Uterus (tissue), 4 donors: ENCODE data around the gene IFNAR2. TPM values are rescaled to one million over a fixed set of nuclear protein-coding genes. Genes with fewer than 3 reads are reported as not detected.
"Not testable (repeated sequence)": the region's sequence is repeated elsewhere in the genome, so short reads cannot be mapped to it uniquely, and the experiment has no call there.

Source experiments
- DNase-seq, 2 donors: peaks; one replicate each; pipeline ENCODE4 v3.0.0-alpha.2; 2019 to 2020
- H3K27ac ChIP-seq, 2 donors: fragments of 200-600 bp; sonication (generic); 1 replicate in 1 of 2; 2 replicates in 1 of 2; pipeline ENCODE4 v1.5.1; 2016 to 2018
- H3K27me3 ChIP-seq, 2 donors: fragments of 200-600 bp; sonication (generic); one replicate each; pipeline ENCODE4 v1.5.1; 2018 to 2019; ENCODE audit warnings: control low read depth in 1 of 2
- H3K36me3 ChIP-seq, 2 donors: fragments of 200-600 bp; sonication (generic); one replicate each; pipeline ENCODE4 v1.5.1; 2019; ENCODE audit warnings: control low read depth in 1 of 2
- H3K4me1 ChIP-seq, 2 donors: fragments of 200-600 bp; sonication (generic); one replicate each; pipeline ENCODE4 v1.5.1; 2018 to 2019; ENCODE audit warnings: control low read depth in 1 of 2
- H3K4me3 ChIP-seq, 2 donors: fragments of 200-600 bp; sonication (generic); 1 replicate in 1 of 2; 2 replicates in 1 of 2; pipeline ENCODE4 v1.5.1; 2018 to 2019; ENCODE audit warnings: mild to moderate bottlenecking in 1 of 2
- H3K9me3 ChIP-seq, 2 donors: fragments of 200-600 bp; sonication (generic); one replicate each; pipeline ENCODE4 v1.5.1; 2019; ENCODE audit warnings: control low read depth in 1 of 2
- CTCF ChIP-seq, 4 experiments: fragments of 200-600 bp in 2 of 4; fragments of 450-650 bp in 2 of 4; sonication (generic) in 2 of 4; IDR thresholded peaks; one replicate each; pipeline ENCODE4 v1.5.1; 2016 to 2019; ENCODE audit warnings: antibody characterized with exemption in 4 of 4, mild to moderate bottlenecking in 2 of 4, moderate library complexity in 1 of 4
- POLR2A ChIP-seq, 2 donors: fragments of 450-650 bp; IDR thresholded peaks; one replicate each; pipeline ENCODE4 v1.6.1; 2016; ENCODE audit warnings: antibody characterized with exemption in 2 of 2, mild to moderate bottlenecking in 1 of 2, moderate library complexity in 1 of 2
- intact Hi-C: fragments of 100-400 bp; cut with DNase I; formaldehyde crosslinking; loops from one replicate; pipeline ENCODE4 v1.15.1; 2023; ENCODE audit warnings: low total_unique reads
- total RNA-seq, 4 donors: library from RNA; depleted of rRNA in 3 of 4; stranded (reverse); fragments of >200 nt in 3 of 4; gene quantifications; one replicate each; pipeline versions ENCODE4 v1.1.0 to v1.2.4, GENCODE V29; 2014 to 2023
- donor health status: DM: yes; HTN: yes; CAD: no.

IFNAR2 gene
- total RNA-seq, 4 donors from 2014 or later = 2.4 to 38.4 (median 24.4) TPM

GRCh38 chr21:33238565-33239255 lies 9.0 kb downstream of the IFNAR2 start:
- Histone ChIP-seq H3K27ac (no peak overlapping the region), H3K27me3 (no peaks in the 10 kb centered on the region), H3K9me3 (no peaks in the 10 kb centered on the region), H3K36me3 (no peaks in the 10 kb centered on the region), H3K4me1 (no peaks in the 10 kb centered on the region), H3K4me3 (no peak overlapping the region)
- DNase-seq = no peak
- intact Hi-C loops = no loop called here
- TF ChIP-seq CTCF (IDR thresholded peaks at IDR 0.05) (no peak), POLR2A (IDR thresholded peaks at IDR 0.05) (no peak)

- H3K36me3 ChIP-seq, DNase-seq, H3K27ac ChIP-seq, H3K4me3 ChIP-seq, H3K9me3 ChIP-seq, H3K27me3 ChIP-seq, H3K4me1 ChIP-seq, intact Hi-C loops: not testable (repeated sequence)
Observed at GRCh38 chr21:33239559-33240127, 9.9 kb downstream of the IFNAR2 start.

GRCh38 chr21:33240404-33240803 lies 10.7 kb downstream of the IFNAR2 start:
- H3K9me3 ChIP-seq = no peaks in the 10 kb centered on the region
- H3K4me3 ChIP-seq = no peak overlapping the region
- no peaks in the 10 kb centered on the region for H3K36me3 ChIP-seq
- TF ChIP-seq CTCF (IDR thresholded peaks at IDR 0.05) (no peak), POLR2A (IDR thresholded peaks at IDR 0.05) (no peak)
- no peak for DNase-seq
- no peak overlapping the region for H3K27ac ChIP-seq
- no peaks in the 10 kb centered on the region for H3K27me3 ChIP-seq
- H3K4me1 ChIP-seq = no peaks in the 10 kb centered on the region
- intact Hi-C loops = no loop called here

- Histone ChIP-seq H3K36me3 (no peaks in the 10 kb centered on the region), H3K4me3 (no peak overlapping the region), H3K27ac (no peak overlapping the region), H3K9me3 (no peaks in the 10 kb centered on the region), H3K4me1 (no peaks in the 10 kb centered on the region), H3K27me3 (no peaks in the 10 kb centered on the region)
- intact Hi-C loops = no loop called here
- TF ChIP-seq POLR2A (IDR thresholded peaks at IDR 0.05) (no peak), CTCF (IDR thresholded peaks at IDR 0.05) (no peak)
- DNase-seq = no peak
Observed at GRCh38 chr21:33241846-33242245, 12.1 kb downstream of the IFNAR2 start.

GRCh38 chr21:33242846-33243245 lies 13.1 kb downstream of the IFNAR2 start:
- H3K4me3 ChIP-seq, DNase-seq, intact Hi-C loops, H3K9me3 ChIP-seq, H3K27ac ChIP-seq, H3K4me1 ChIP-seq, H3K36me3 ChIP-seq, H3K27me3 ChIP-seq: not testable (repeated sequence)

GRCh38 chr21:33244082-33244778 lies 14.5 kb downstream of the IFNAR2 start:
- no peaks in the 10 kb centered on the region for H3K36me3 ChIP-seq
- H3K27ac ChIP-seq = no peak overlapping the region
- no peaks in the 10 kb centered on the region for H3K4me1 ChIP-seq
- no peaks in the 10 kb centered on the region for H3K27me3 ChIP-seq
- no peaks in the 10 kb centered on the region for H3K9me3 ChIP-seq
- DNase-seq = no peak
- H3K4me3 ChIP-seq = no peak overlapping the region
- TF ChIP-seq POLR2A (IDR thresholded peaks at IDR 0.05) (no peak), CTCF (IDR thresholded peaks at IDR 0.05) (no peak)
- intact Hi-C loops = no loop called here
